GM04504 (cell line): ENCODE measurements around the gene ARHGAP21.
A peak's percentile ranks its signal among the peaks of the same experiment; 100 is the strongest.

ENCODE experiments used
- DNase-seq: peaks from one replicate; pipeline ENCODE4 v3.0.0-alpha.2; 2012; ENCODE audit warnings: low read depth

ARHGAP21 gene

DNA sequence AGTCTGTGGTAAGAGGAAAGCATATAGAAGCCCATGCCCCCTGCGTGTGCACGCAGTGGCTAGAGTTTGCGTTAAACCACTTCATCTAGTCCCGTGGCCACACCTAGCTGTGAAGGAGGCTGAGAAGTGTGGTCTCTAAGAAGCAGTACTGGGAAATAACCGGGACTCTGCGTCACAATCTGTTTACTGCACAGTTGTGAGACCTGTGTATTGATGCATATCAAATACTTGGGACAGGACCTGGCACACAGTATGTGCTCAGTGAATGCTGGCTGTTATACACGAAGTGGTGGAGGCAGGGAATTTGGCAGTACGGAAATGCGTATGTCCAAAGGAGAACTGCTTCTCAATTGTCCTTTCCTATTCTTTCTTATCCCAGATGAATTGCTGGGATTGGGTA is 149.5 kb downstream of the ARHGAP21 start:
- DNase-seq = no peak

- no peak for DNase-seq
Observed at GRCh38 chr10:24571870-24572450, 151.7 kb downstream of the ARHGAP21 start.

DNA sequence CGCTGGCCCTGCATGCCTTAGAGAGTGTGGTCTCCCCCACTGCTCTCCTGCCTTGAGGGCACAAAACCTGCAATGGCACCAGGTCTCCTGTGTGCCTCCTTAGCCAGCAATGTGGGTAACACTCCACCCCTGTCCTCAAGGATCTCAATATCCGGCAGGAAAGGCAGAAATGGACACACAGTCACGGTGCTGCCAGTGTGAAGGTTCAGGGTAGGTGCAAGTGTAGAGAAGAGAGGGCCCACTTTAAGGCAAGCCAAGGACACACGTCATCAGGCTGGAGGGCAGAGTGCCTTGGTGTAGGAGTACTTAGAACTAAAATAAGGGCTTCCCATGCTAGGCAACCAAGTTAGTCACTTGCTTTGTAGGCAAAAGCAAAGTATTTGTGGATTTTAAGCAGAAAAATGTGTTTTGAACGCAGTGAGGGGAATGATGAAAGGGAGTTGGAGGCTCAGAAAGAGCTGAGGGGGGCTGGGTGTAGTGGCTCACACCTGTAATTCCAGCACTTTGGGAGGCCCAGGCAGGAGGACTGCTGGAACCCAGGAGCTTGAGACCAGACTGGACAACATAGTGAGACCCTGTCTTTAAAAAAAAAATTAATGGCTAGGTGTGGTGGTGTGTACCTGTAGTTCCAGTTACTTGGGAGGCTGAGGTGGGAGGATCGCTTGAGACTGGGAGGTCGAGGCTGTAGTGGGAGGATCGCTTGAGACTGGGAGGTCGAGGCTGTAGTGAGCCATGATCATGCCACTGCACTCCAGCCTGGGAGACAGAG is 152.8 kb downstream of the ARHGAP21 start:
- no peak for DNase-seq

- no peak for DNase-seq
Observed at GRCh38 chr10:24569828-24570657, 153.6 kb downstream of the ARHGAP21 start.

- no peak for DNase-seq
Observed at GRCh38 chr10:24569330-24569796, 154.3 kb downstream of the ARHGAP21 start.

DNA sequence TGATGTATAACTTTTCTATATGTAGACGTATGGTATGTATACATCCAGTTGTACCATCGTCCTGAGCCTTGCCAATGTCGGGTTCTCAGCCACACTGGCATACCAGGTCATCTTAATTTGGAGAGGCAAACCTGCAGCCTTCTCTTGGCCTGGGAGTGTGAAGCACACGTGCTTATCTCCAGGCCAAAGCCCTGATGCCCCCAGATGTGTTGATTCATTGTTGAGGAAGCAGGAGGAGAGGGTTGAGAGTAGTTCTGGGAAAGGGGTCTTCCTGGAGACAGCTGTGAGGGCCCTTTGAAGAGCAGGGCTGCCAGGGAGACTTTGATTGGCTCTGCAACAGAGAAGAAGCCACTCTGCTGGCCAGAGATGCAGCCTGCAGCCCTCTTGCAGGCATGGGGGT is 155.6 kb downstream of the ARHGAP21 start:
- DNase-seq = no peak

- DNase-seq = peak; percentile 8
Observed at GRCh38 chr10:24561453-24561852, 162.2 kb downstream of the ARHGAP21 start.

DNA sequence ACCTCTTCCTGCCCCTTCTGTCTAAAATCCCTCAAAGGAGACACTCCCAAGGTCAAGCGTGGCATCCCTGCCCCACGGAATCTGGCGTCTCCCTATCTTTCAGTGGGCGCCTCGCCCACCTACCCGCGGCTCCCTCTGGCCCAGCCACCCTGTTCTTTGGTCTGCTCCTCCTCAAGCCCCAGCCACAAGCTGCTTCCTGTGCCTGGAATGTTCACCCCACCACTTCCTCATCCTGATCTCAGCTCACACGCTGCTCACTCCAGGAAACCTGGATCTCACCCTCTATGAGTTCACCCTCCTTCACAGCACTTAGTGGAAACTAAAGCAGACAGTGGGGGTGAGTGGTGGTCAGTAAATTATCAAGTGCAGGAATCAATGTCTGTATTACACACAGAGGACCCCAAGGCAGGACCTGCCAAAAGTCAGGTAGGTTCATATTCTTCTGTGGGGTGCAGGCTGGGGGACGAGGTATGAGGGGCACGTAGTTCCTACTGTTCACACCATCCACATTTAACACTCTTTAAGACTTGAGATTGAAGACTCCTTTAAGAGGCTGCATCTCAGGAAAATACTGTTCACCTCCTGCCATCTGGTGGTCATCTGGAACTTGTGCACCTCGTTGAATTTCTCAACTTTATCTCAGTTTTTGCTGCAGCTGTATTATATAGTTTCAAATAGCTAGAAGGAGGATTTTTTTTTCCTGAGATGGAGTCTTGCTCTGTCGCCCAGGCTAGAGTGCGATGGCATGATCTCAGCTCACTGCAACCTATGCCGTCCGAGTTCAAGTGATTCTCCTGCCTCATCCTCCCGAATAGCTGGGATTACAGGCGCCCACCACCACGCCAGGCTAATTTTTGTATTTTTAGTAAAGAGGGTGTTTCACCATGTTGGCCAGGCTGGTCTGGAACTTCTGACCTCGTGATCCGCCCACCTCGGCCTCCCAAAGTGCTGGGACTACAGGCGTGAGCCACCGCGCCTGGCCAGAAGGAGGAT is 166.6 kb downstream of the ARHGAP21 start:
- DNase-seq = peak; percentile 25

DNA sequence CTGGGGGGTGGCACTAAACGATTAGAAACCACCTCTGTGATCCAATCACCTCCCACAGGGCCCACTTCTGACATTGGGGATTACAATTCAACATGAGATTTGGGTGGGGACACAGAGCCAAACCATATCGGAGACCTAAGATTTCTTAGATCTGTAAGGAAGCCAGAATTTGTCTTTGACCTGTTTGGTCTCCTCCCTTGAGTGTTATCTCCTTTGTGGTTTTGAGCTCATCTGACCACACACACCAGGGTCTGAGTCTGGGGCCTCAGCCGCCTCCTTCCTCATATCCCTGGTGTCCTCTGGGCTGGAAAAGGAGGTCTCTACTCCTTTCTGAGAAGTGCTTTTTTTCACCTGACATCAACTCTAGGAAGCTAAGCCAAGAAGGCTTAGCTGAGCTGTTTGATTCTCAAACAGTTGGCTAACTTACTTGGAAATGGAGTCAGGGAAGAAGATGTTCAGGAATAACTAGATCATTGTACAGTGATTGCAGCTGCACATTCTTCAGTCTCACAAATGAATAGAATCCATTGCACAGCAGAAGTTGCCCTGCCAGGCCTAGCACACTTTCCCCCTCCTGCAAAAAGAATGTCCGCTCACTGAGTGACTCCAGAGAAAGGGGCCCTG is 167.4 kb downstream of the ARHGAP21 start:
- no peak for DNase-seq

DNA sequence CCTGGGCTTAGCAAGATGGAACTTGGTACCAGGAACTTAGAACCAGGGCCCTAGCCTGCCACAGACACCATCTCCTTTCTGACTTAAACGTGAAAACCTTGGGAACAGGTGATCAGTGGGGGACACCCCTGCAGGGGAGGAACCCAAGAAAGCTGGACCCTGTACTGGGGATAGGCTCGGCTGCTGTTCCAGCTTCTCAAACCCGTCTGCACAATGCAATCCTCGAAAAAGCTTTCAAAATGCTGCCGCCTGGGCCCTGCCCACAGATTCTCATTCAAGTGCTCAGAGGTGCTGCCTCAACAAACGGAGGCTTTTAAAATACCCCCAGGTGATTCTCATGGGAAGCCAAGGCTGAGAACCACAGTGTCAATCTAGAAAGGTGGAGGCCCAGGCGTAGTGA is 169.7 kb downstream of the ARHGAP21 start:
- no peak for DNase-seq

GRCh38 chr10:24553051-24553612 is 170.6 kb downstream of the ARHGAP21 start:
- no peak for DNase-seq

DNA sequence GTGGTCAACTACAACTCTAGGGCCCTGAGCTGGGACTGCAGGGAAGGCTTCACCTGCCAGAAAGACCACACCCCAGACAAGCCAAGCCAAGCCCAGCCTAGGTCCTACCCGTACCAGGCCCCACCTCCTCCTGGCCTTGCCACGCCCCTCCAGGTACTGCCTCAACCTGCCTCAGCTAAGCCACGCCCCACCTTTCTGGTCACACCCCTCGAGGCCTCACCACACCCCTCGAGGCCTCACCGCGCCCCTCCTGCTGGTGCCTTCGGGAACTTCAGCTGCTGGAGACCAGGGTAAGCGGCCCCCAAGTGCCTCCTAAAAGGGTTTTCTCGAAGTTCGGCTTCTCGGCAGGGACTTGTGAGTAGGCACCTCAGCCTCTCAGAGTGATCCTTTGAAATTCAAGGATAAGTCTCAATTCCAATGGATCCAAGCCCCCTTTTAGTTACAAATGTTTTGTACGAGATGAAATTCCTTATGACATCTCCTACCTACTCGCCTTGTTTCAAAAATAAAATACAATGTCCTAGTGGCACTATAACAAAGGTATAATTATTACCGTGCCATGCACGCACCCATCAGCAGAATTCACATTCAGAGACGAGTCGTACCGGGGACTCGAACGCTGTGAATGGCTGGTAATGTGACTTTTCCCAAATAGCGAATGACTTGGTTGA is 171.2 kb downstream of the ARHGAP21 start:
- DNase-seq = no peak

GRCh38 chr10:24551161-24551560 is 172.5 kb downstream of the ARHGAP21 start:
- no peak for DNase-seq

GRCh38 chr10:24550680-24551079 is 173.0 kb downstream of the ARHGAP21 start:
- DNase-seq = no peak

DNA sequence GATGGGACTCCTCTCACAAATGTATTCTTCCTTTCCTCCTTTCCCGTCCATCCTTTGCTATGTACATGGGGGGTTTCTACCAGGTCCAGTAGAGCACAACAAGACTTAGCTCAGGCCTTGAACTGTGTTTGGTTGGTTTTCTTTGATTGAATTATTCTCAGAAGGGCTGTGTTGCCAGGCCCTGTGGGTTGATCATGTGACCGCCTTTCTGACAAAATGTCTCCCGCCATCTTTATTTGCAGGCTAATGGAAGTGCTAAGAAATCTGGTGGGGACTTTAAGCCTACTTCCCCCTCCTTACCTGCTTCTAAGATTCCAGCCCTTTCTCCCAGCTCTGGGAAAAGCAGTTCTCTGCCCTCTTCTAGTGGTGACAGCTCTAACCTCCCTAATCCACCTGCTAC is 178.1 kb downstream of the ARHGAP21 start:
- no peak for DNase-seq

GRCh38 chr10:24544776-24545175 is 178.9 kb downstream of the ARHGAP21 start:
- no peak for DNase-seq

GRCh38 chr10:24542314-24543270 is 181.1 kb downstream of the ARHGAP21 start:
- no peak for DNase-seq

DNA sequence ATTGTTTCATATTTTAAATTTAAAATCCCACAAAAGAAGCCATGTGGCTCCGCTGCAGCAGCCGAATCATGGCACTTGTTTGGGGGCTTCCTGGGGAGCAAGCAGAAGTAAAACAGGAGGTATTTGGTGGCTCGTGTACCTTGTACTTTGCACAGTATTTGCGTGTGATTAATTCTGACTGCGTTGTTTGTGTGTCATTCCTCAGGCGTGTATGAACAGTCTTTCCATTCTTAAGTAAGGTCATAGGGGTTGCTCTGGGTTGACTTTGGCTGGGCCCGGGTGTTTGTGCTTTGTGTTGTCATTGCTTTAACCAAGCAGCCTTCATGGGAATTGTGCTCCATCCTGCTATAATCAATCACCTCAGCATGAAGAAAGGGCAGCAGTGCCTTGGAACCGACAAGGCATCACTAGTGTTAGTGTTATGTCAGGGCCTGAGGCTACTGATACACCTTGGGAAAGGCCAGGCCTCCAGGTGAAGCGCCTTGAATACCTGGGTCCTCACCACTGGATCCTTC is 182.4 kb downstream of the ARHGAP21 start:
- DNase-seq = no peak

DNA sequence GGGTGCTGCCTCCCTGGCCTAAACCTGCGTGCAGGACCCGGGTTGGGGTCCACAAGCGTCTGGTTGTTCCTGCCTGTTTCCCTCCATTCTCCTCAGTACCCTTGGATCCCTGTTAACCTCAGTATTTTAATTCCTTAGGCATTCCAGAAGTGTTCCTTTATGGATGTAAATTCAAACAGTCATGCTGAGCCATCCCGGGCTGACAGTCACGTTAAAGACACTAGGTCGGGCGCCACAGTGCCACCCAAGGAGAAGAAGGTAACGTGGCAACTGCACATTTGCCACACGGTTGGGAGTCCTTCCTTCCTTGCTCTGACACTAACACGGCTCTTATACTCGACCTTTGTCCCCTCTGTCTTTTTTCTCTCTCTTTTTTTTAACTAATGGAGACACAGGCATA is 187.1 kb downstream of the ARHGAP21 start:
- no peak for DNase-seq
